ENCODE results near the gene SRCAP.

SRCAP gene

GRCh38 chr16:30698816-30699614 lies at the start of gene SRCAP:
SRCAP (plus strand) TSS chr16:30699171; CDS start chr16:30700825, 1,654 bp downstream.
- CTCF ChIA-PET = interaction anchor here (1.3 kb wide), 1 partner anchor 13 kb away, joined by 3 read pairs; no protein-coding TSS in a partner anchor
- POLR2A ChIA-PET = interaction anchor here (0.6 to 0.9 kb wide), 2 partner anchors 40 to 47 kb away, joined by 3 to 4 read pairs; no protein-coding TSS in a partner anchor
- DNase-seq (ENCODE audit: extremely low spot score) = peak; percentile 92
- TF ChIP-seq, protein P1, sequence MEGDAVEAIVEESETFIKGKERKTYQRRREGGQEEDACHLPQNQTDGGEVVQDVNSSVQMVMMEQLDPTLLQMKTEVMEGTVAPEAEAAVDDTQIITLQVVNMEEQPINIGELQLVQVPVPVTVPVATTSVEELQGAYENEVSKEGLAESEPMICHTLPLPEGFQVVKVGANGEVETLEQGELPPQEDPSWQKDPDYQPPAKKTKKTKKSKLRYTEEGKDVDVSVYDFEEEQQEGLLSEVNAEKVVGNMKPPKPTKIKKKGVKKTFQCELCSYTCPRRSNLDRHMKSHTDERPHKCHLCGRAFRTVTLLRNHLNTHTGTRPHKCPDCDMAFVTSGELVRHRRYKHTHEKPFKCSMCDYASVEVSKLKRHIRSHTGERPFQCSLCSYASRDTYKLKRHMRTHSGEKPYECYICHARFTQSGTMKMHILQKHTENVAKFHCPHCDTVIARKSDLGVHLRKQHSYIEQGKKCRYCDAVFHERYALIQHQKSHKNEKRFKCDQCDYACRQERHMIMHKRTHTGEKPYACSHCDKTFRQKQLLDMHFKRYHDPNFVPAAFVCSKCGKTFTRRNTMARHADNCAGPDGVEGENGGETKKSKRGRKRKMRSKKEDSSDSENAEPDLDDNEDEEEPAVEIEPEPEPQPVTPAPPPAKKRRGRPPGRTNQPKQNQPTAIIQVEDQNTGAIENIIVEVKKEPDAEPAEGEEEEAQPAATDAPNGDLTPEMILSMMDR (IDR thresholded peaks at IDR 0.05; ENCODE audit: control extremely low read depth, extremely low read depth, low read depth, missing control alignments) = no peak

- TF ChIP-seq, protein P1 (IDR thresholded peaks at IDR 0.05; ENCODE audit: control extremely low read depth, extremely low read depth, low read depth, missing control alignments) = no peak
- no peak for DNase-seq (ENCODE audit: extremely low spot score)
- CTCF ChIA-PET = interaction anchor here (0.9 to 1.9 kb wide), 10 partner anchors 8 to 179 kb away, joined by 3 to 10 read pairs (median 4); partner anchors contain the start of gene FBRS
- POLR2A ChIA-PET = interaction anchor here (0.7 to 1.2 kb wide), 5 partner anchors 9 to 279 kb away, joined by 3 to 7 read pairs (median 3); no protein-coding TSS in a partner anchor
Observed at GRCh38 chr16:30649725-30650368, 49.1 kb upstream of the SRCAP start.

- POLR2A ChIA-PET = interaction anchor here (0.7 to 1.2 kb wide), 6 partner anchors 8 to 280 kb away, joined by 3 to 7 read pairs (median 3); no protein-coding TSS in a partner anchor
- TF ChIP-seq, protein P1 (IDR thresholded peaks at IDR 0.05; ENCODE audit: control extremely low read depth, extremely low read depth, low read depth, missing control alignments) = no peak
Observed at GRCh38 chr16:30650369-30651123, 48.4 kb upstream of the SRCAP start, which contains the start of gene PRR14. PRR14 (plus strand) TSS chr16:30650960; CDS start chr16:30651646, 686 bp downstream.

DNA sequence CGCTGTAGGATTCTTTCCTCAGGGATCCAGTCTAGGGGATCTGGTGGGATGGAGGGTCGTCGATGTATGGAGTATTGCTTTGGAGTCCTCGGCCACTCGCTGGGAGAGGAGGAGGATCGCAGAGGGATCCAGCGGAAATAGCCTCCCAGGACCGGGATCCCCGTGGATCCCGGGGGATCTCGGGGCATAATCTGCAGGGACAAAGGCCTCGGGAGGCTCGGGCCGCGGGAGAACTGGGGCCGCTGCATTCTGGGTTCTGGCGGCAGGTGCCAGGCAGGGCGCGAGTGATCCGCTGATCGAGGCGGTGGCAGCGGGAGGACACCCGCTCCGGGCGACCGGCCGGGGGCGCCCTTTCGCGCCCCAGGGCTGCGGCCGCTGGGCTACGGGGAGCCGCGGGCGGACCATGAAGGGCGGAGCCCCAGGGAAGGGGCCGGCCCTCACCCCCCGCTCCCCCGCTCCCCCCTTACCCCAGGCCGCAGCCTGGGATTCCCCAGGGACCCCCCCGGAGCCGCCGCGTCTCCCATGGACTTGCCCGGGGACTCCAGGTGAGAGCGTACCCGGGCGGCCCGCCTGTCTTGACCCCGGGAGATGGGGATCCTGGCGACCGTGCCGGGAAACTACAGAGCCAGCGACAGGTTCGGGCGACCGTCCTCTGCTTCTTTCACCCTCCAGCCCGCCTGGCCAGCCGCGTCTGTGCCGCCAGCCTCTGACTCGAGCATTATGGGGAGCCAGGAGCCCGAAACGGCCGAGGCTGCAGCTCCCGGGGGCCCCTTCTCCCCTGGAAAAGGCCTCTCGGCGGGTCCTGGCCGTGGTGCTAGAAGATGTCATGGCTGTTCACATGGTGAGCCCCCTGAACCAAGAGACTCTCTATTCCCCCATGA lies 47.6 kb upstream of the SRCAP start:
- ChIA-PET POLR2A (interaction anchor here (0.8 to 1.2 kb wide), 2 partner anchors 8 to 17 kb away, joined by 3 to 5 read pairs; no protein-coding TSS in a partner anchor), CTCF (interaction anchor here (0.7 to 1.9 kb wide), 16 partner anchors 9 to 236 kb away, joined by 3 to 10 read pairs (median 4); partner anchors contain the start of gene DCTPP1)
- TF ChIP-seq, protein P1 (IDR thresholded peaks at IDR 0.05; ENCODE audit: control extremely low read depth, extremely low read depth, low read depth, missing control alignments) = peak; percentile 84
- peak; percentile 88 for DNase-seq (ENCODE audit: extremely low spot score)

More at GRCh38 chr16:30650369-30651123, 48.4 kb upstream of the SRCAP start, which contains the start of gene PRR14:
- CTCF ChIA-PET = interaction anchor here (0.7 to 1.9 kb wide), 17 partner anchors 8 to 235 kb away, joined by 3 to 10 read pairs (median 4); partner anchors contain the start of genes DCTPP1 and FBRS
- peak; percentile 93 for DNase-seq (ENCODE audit: extremely low spot score)

DNA sequence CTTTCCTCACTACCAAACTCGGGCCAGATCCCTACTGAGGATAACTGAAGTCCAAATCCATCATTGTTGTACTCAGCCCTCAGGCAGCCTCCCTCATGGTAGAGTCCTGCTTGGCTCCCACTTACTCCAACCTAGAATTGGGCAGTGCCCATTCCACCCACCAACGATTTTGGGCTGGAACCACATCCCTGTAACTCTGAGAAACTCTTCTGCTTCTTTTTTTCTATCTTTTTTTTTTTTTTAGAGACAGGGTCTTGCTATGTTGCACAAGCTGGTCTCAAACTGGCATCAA lies 47.0 kb upstream of the SRCAP start:
- CTCF ChIA-PET = no interaction called here
- no peak for DNase-seq (ENCODE audit: extremely low spot score)
- POLR2A ChIA-PET = no interaction called here
- TF ChIP-seq, protein P1 (IDR thresholded peaks at IDR 0.05; ENCODE audit: control extremely low read depth, extremely low read depth, low read depth, missing control alignments) = no peak

Data from GM10248 (cell line).